ENCODE measurements around the gene CACNA1C. TPM values are rescaled to one million over a fixed set of nuclear protein-coding genes. Genes with fewer than 3 reads are reported as not detected.

CACNA1C gene
- total and polyA plus RNA-seq, 2 donors = 0.71 TPM

GRCh38 chr12:2256915-2257314 lies 204.1 kb downstream of the CACNA1C start:
- DNase-seq (ENCODE audit: low read depth in 6 of 9, low spot score in 9 of 9) = no peak
- no peaks in the 10 kb centered on the region for H3K36me3 ChIP-seq (ENCODE audit: control insufficient read depth in 2 of 2, insufficient read depth in 2 of 2, low read length in 1 of 2)
- H3K27me3 ChIP-seq (ENCODE audit: control insufficient read depth in 2 of 2, insufficient read depth in 1 of 2, low read length in 1 of 2) = no peaks in the 10 kb centered on the region
- peaks cover 8 to 17% of the 10 kb centered on the region in 2 donors for H3K4me1 ChIP-seq (ENCODE audit: control insufficient read depth in 2 of 2, insufficient read depth in 2 of 2, low read length in 2 of 2)
- no peak overlapping the region for H3K4me3 ChIP-seq (ENCODE audit: low read length in 2 of 2)
- 96% methylated on average over 7 of the region's 7 CpGs for WGBS
- no peak overlapping the region for H3K27ac ChIP-seq (ENCODE audit: low read depth in 1 of 2, low read length in 1 of 2)
- no peaks in the 10 kb centered on the region for H3K9me3 ChIP-seq (ENCODE audit: control insufficient read depth in 2 of 2, insufficient read depth in 1 of 2, low read length in 1 of 2)

- peaks cover 8 to 17% of the 10 kb centered on the region in 2 donors for H3K4me1 ChIP-seq (ENCODE audit: control insufficient read depth in 2 of 2, insufficient read depth in 2 of 2, low read length in 2 of 2)
- H3K4me3 ChIP-seq (ENCODE audit: low read length in 2 of 2) = no peak overlapping the region
- 95% methylated on average over 2 of the region's 2 CpGs for WGBS
- no peak overlapping the region for H3K27ac ChIP-seq (ENCODE audit: low read depth in 1 of 2, low read length in 1 of 2)
- no peak for DNase-seq (ENCODE audit: low read depth in 6 of 9, low spot score in 9 of 9)
- no peaks in the 10 kb centered on the region for H3K9me3 ChIP-seq (ENCODE audit: control insufficient read depth in 2 of 2, insufficient read depth in 1 of 2, low read length in 1 of 2)
- H3K36me3 ChIP-seq (ENCODE audit: control insufficient read depth in 2 of 2, insufficient read depth in 2 of 2, low read length in 1 of 2) = no peaks in the 10 kb centered on the region
- H3K27me3 ChIP-seq (ENCODE audit: control insufficient read depth in 2 of 2, insufficient read depth in 1 of 2, low read length in 1 of 2) = no peaks in the 10 kb centered on the region
These were observed 205.2 kb downstream of the CACNA1C start for GRCh38 chr12:2258025-2258424.

- no peaks in the 10 kb centered on the region for H3K36me3 ChIP-seq (ENCODE audit: control insufficient read depth in 2 of 2, insufficient read depth in 2 of 2, low read length in 1 of 2)
- peak overlapping the region in 1 of 2 donors; percentile 64 for H3K27ac ChIP-seq (ENCODE audit: low read depth in 1 of 2, low read length in 1 of 2)
- no peaks in the 10 kb centered on the region for H3K9me3 ChIP-seq (ENCODE audit: control insufficient read depth in 2 of 2, insufficient read depth in 1 of 2, low read length in 1 of 2)
- peaks cover 8 to 17% of the 10 kb centered on the region in 2 donors for H3K4me1 ChIP-seq (ENCODE audit: control insufficient read depth in 2 of 2, insufficient read depth in 2 of 2, low read length in 2 of 2)
- peak in 4 of 9 donors; percentile 27 to 67 (median 42) for DNase-seq (ENCODE audit: low read depth in 6 of 9, low spot score in 9 of 9)
- H3K27me3 ChIP-seq (ENCODE audit: control insufficient read depth in 2 of 2, insufficient read depth in 1 of 2, low read length in 1 of 2) = no peaks in the 10 kb centered on the region
- no peak overlapping the region for H3K4me3 ChIP-seq (ENCODE audit: low read length in 2 of 2)
- WGBS = 3% methylated on average over 4 of the region's 4 CpGs
These were observed 206.6 kb downstream of the CACNA1C start for GRCh38 chr12:2259369-2259768.

GRCh38 chr12:2260441-2260840 lies 207.7 kb downstream of the CACNA1C start:
- peaks cover 8 to 17% of the 10 kb centered on the region in 2 donors for H3K4me1 ChIP-seq (ENCODE audit: control insufficient read depth in 2 of 2, insufficient read depth in 2 of 2, low read length in 2 of 2)
- H3K36me3 ChIP-seq (ENCODE audit: control insufficient read depth in 2 of 2, insufficient read depth in 2 of 2, low read length in 1 of 2) = no peaks in the 10 kb centered on the region
- 87% methylated on average over 3 of the region's 3 CpGs for WGBS
- no peak overlapping the region for H3K4me3 ChIP-seq (ENCODE audit: low read length in 2 of 2)
- DNase-seq (ENCODE audit: low read depth in 6 of 9, low spot score in 9 of 9) = no peak
- no peaks in the 10 kb centered on the region for H3K27me3 ChIP-seq (ENCODE audit: control insufficient read depth in 2 of 2, insufficient read depth in 1 of 2, low read length in 1 of 2)
- H3K27ac ChIP-seq (ENCODE audit: low read depth in 1 of 2, low read length in 1 of 2) = no peak overlapping the region
- no peaks in the 10 kb centered on the region for H3K9me3 ChIP-seq (ENCODE audit: control insufficient read depth in 2 of 2, insufficient read depth in 1 of 2, low read length in 1 of 2)

GRCh38 chr12:2261708-2262107 lies 208.9 kb downstream of the CACNA1C start:
- peaks cover 8 to 17% of the 10 kb centered on the region in 2 donors for H3K4me1 ChIP-seq (ENCODE audit: control insufficient read depth in 2 of 2, insufficient read depth in 2 of 2, low read length in 2 of 2)
- DNase-seq (ENCODE audit: low read depth in 6 of 9, low spot score in 9 of 9) = no peak
- H3K27me3 ChIP-seq (ENCODE audit: control insufficient read depth in 2 of 2, insufficient read depth in 1 of 2, low read length in 1 of 2) = no peaks in the 10 kb centered on the region
- 97% methylated on average over 1 of the region's 1 CpG for WGBS
- no peaks in the 10 kb centered on the region for H3K9me3 ChIP-seq (ENCODE audit: control insufficient read depth in 2 of 2, insufficient read depth in 1 of 2, low read length in 1 of 2)
- H3K36me3 ChIP-seq (ENCODE audit: control insufficient read depth in 2 of 2, insufficient read depth in 2 of 2, low read length in 1 of 2) = no peaks in the 10 kb centered on the region
- H3K4me3 ChIP-seq (ENCODE audit: low read length in 2 of 2) = no peak overlapping the region
- no peak overlapping the region for H3K27ac ChIP-seq (ENCODE audit: low read depth in 1 of 2, low read length in 1 of 2)

GRCh38 chr12:2262449-2262848 lies 209.7 kb downstream of the CACNA1C start:
- H3K4me1 ChIP-seq (ENCODE audit: control insufficient read depth in 2 of 2, insufficient read depth in 2 of 2, low read length in 2 of 2) = peaks cover 8 to 17% of the 10 kb centered on the region in 2 donors
- H3K27me3 ChIP-seq (ENCODE audit: control insufficient read depth in 2 of 2, insufficient read depth in 1 of 2, low read length in 1 of 2) = no peaks in the 10 kb centered on the region
- WGBS = 95% methylated on average over 2 of the region's 2 CpGs
- no peak overlapping the region for H3K27ac ChIP-seq (ENCODE audit: low read depth in 1 of 2, low read length in 1 of 2)
- no peaks in the 10 kb centered on the region for H3K36me3 ChIP-seq (ENCODE audit: control insufficient read depth in 2 of 2, insufficient read depth in 2 of 2, low read length in 1 of 2)
- H3K4me3 ChIP-seq (ENCODE audit: low read length in 2 of 2) = no peak overlapping the region
- H3K9me3 ChIP-seq (ENCODE audit: control insufficient read depth in 2 of 2, insufficient read depth in 1 of 2, low read length in 1 of 2) = no peaks in the 10 kb centered on the region
- DNase-seq (ENCODE audit: low read depth in 6 of 9, low spot score in 9 of 9) = no peak

- Histone ChIP-seq H3K9me3 (ENCODE audit: control insufficient read depth in 2 of 2, insufficient read depth in 1 of 2, low read length in 1 of 2) (no peaks in the 10 kb centered on the region), H3K4me3 (ENCODE audit: low read length in 2 of 2) (no peak overlapping the region), H3K27ac (ENCODE audit: low read depth in 1 of 2, low read length in 1 of 2) (no peak overlapping the region), H3K27me3 (ENCODE audit: control insufficient read depth in 2 of 2, insufficient read depth in 1 of 2, low read length in 1 of 2) (no peaks in the 10 kb centered on the region), H3K36me3 (ENCODE audit: control insufficient read depth in 2 of 2, insufficient read depth in 2 of 2, low read length in 1 of 2) (no peaks in the 10 kb centered on the region), H3K4me1 (ENCODE audit: control insufficient read depth in 2 of 2, insufficient read depth in 2 of 2, low read length in 2 of 2) (peaks cover 7 to 15% of the 10 kb centered on the region in 2 donors)
- DNase-seq (ENCODE audit: low read depth in 6 of 9, low spot score in 9 of 9) = no peak
- 96% methylated on average over 4 of the region's 4 CpGs for WGBS
These were observed 211.1 kb downstream of the CACNA1C start for GRCh38 chr12:2263901-2264300.

- H3K27ac ChIP-seq (ENCODE audit: low read depth in 1 of 2, low read length in 1 of 2) = no peak overlapping the region
- H3K9me3 ChIP-seq (ENCODE audit: control insufficient read depth in 2 of 2, insufficient read depth in 1 of 2, low read length in 1 of 2) = no peaks in the 10 kb centered on the region
- no peaks in the 10 kb centered on the region for H3K36me3 ChIP-seq (ENCODE audit: control insufficient read depth in 2 of 2, insufficient read depth in 2 of 2, low read length in 1 of 2)
- H3K4me3 ChIP-seq (ENCODE audit: low read length in 2 of 2) = no peak overlapping the region
- WGBS = 97% methylated on average over 6 of the region's 6 CpGs
- peaks cover 0 to 7% of the 10 kb centered on the region in 2 donors for H3K4me1 ChIP-seq (ENCODE audit: control insufficient read depth in 2 of 2, insufficient read depth in 2 of 2, low read length in 2 of 2)
- DNase-seq (ENCODE audit: low read depth in 6 of 9, low spot score in 9 of 9) = no peak
- H3K27me3 ChIP-seq (ENCODE audit: control insufficient read depth in 2 of 2, insufficient read depth in 1 of 2, low read length in 1 of 2) = no peaks in the 10 kb centered on the region
These were observed 212.0 kb downstream of the CACNA1C start for GRCh38 chr12:2264651-2265232.

GRCh38 chr12:2265461-2266167 lies 212.8 kb downstream of the CACNA1C start:
- Histone ChIP-seq H3K36me3 (ENCODE audit: control insufficient read depth in 2 of 2, insufficient read depth in 2 of 2, low read length in 1 of 2) (no peaks in the 10 kb centered on the region), H3K4me3 (ENCODE audit: low read length in 2 of 2) (no peak overlapping the region), H3K27ac (ENCODE audit: low read depth in 1 of 2, low read length in 1 of 2) (no peak overlapping the region), H3K4me1 (ENCODE audit: control insufficient read depth in 2 of 2, insufficient read depth in 2 of 2, low read length in 2 of 2) (no peaks in the 10 kb centered on the region), H3K27me3 (ENCODE audit: control insufficient read depth in 2 of 2, insufficient read depth in 1 of 2, low read length in 1 of 2) (no peaks in the 10 kb centered on the region), H3K9me3 (ENCODE audit: control insufficient read depth in 2 of 2, insufficient read depth in 1 of 2, low read length in 1 of 2) (no peaks in the 10 kb centered on the region)
- DNase-seq (ENCODE audit: low read depth in 6 of 9, low spot score in 9 of 9) = no peak
- WGBS = 86% methylated on average over 9 of the region's 9 CpGs

Measured in thymus (tissue), 11 donors.